GM18907 (cell line): ENCODE data around the gene LBR.

Experiments
- ATAC-seq: cut with Tn5 transposase; IDR thresholded peaks from one replicate; pipeline ENCODE4 v1.9.1; 2021; ENCODE audit warnings: mild to moderate bottlenecking, moderate library complexity; ENCODE audit not compliant: unreplicated experiment

LBR gene

GRCh38 chr1:225424562-225425200 is 3.2 kb downstream of the LBR start:
- no peak for ATAC-seq

GRCh38 chr1:225423518-225423855 is 4.4 kb downstream of the LBR start:
- no peak for ATAC-seq

- no peak for ATAC-seq
Measured at GRCh38 chr1:225422795-225423517, 4.9 kb downstream of the LBR start.

GRCh38 chr1:225422031-225422605 is 5.7 kb downstream of the LBR start:
- no peak for ATAC-seq

- ATAC-seq = no peak
Measured at GRCh38 chr1:225418598-225418997, 9.2 kb downstream of the LBR start.

GRCh38 chr1:225418059-225418458 is 9.8 kb downstream of the LBR start:
- ATAC-seq = no peak

- no peak for ATAC-seq
Measured at GRCh38 chr1:225415967-225416745, 11.7 kb downstream of the LBR start.

- ATAC-seq = no peak
Measured at GRCh38 chr1:225415307-225415706, 12.5 kb downstream of the LBR start.

- no peak for ATAC-seq
Measured at GRCh38 chr1:225413708-225414375, 14.0 kb downstream of the LBR start.

GRCh38 chr1:225412803-225413351 is 15.0 kb downstream of the LBR start:
- no peak for ATAC-seq

- ATAC-seq = no peak
Measured at GRCh38 chr1:225412321-225412720, 15.5 kb downstream of the LBR start.

- ATAC-seq = no peak
Measured at GRCh38 chr1:225410036-225410435, 17.8 kb downstream of the LBR start.

- no peak for ATAC-seq
Measured at GRCh38 chr1:225409051-225409450, 18.8 kb downstream of the LBR start.

GRCh38 chr1:225408249-225408648 is 19.6 kb downstream of the LBR start:
- ATAC-seq = no peak

GRCh38 chr1:225407755-225408154 is 20.1 kb downstream of the LBR start:
- ATAC-seq = no peak

- no peak for ATAC-seq
Measured at GRCh38 chr1:225406976-225407725, 20.7 kb downstream of the LBR start.

GRCh38 chr1:225400968-225401367 is 26.9 kb downstream of the LBR start:
- no peak for ATAC-seq

GRCh38 chr1:225396357-225396756 is 31.5 kb downstream of the LBR start:
- ATAC-seq = no peak

- no peak for ATAC-seq
Measured at GRCh38 chr1:225389843-225390242, 38.0 kb downstream of the LBR start.

- no peak for ATAC-seq
Measured at GRCh38 chr1:225388372-225388771, 39.5 kb downstream of the LBR start.
